RWPE2 (cell line): ENCODE data around the gene ABAT.

Experiments used
- ATAC-seq: fragments of 200-7000 bp; cut with Tn5 transposase; 3 replicates; pipeline ENCODE4 v1.9.1; 2021; ENCODE audit warnings: low read depth
- DNase-seq: peaks from one replicate; pipeline ENCODE4 v3.0.0-alpha.2; 2020; ENCODE audit warnings: low spot score
- H3K27ac ChIP-seq: fragments of 450-650 bp; 2 replicates; pipeline ENCODE4 v1.5.1; 2017; ENCODE audit warnings: mild to moderate bottlenecking; ENCODE audit not compliant: poor library complexity, severe bottlenecking
- H3K27me3 ChIP-seq: fragments of 250-450 bp; sonication (Bioruptor Pico); 2 replicates; pipeline ENCODE4 v1.5.1; 2021; ENCODE audit warnings: mild to moderate bottlenecking, moderate library complexity; ENCODE audit not compliant: insufficient read depth, poor library complexity, severe bottlenecking
- H3K36me3 ChIP-seq: fragments of 250-450 bp; sonication (Bioruptor Pico); 2 replicates; pipeline ENCODE4 v1.5.1; 2020; ENCODE audit warnings: low read depth, mild to moderate bottlenecking, moderate library complexity
- H3K4me1 ChIP-seq: fragments of 250-450 bp; sonication (Bioruptor Pico); 2 replicates; pipeline ENCODE4 v1.5.1; 2021; ENCODE audit warnings: mild to moderate bottlenecking, moderate library complexity; ENCODE audit not compliant: insufficient read depth, poor library complexity, severe bottlenecking
- H3K4me3 ChIP-seq: fragments of 250-450 bp; sonication (Bioruptor Pico); 2 replicates; pipeline ENCODE4 v1.5.1; 2021; ENCODE audit warnings: mild to moderate bottlenecking, moderate library complexity; ENCODE audit not compliant: severe bottlenecking
- H3K9me3 ChIP-seq: fragments of 250-450 bp; sonication (Bioruptor Pico); 2 replicates; pipeline ENCODE4 v1.5.1; 2021; ENCODE audit warnings: mild to moderate bottlenecking, moderate library complexity; ENCODE audit not compliant: severe bottlenecking
- CTCF ChIP-seq: fragments of 450-650 bp; IDR thresholded peaks from one replicate; pipeline ENCODE4 v1.5.1; 2017; ENCODE audit warnings: mild to moderate bottlenecking, moderate library complexity; ENCODE audit not compliant: poor library complexity, severe bottlenecking

Gene ABAT

GRCh38 chr16:8807189-8807588 is 132.8 kb downstream of the ABAT start:
- TF ChIP-seq CTCF: no peak
- no peaks in the 10 kb centered on the region for H3K27me3 ChIP-seq
- DNase-seq (no peak), ATAC-seq (no peak)
- H3K27ac ChIP-seq: no peak overlapping the region
- no peaks in the 10 kb centered on the region for H3K9me3 ChIP-seq
- no peak overlapping the region for H3K4me3 ChIP-seq
- peaks cover 100% of the 10 kb centered on the region for H3K36me3 ChIP-seq
- peaks cover 5% of the 10 kb centered on the region for H3K4me1 ChIP-seq

- H3K4me1 ChIP-seq: peaks cover 5% of the 10 kb centered on the region
- no peaks in the 10 kb centered on the region for H3K27me3 ChIP-seq
- no peak for TF ChIP-seq CTCF
- no peak for ATAC-seq
- no peaks in the 10 kb centered on the region for H3K9me3 ChIP-seq
- no peak for DNase-seq
- H3K27ac ChIP-seq: no peak overlapping the region
- peaks cover 100% of the 10 kb centered on the region for H3K36me3 ChIP-seq
- H3K4me3 ChIP-seq: no peak overlapping the region
Measured at GRCh38 chr16:8808009-8808408, 133.6 kb downstream of the ABAT start.

GRCh38 chr16:8808613-8809353 is 134.4 kb downstream of the ABAT start:
- ATAC-seq (no peak), DNase-seq (no peak)
- Histone ChIP-seq H3K4me3 (no peak overlapping the region), H3K4me1 (peaks cover 5% of the 10 kb centered on the region), H3K36me3 (peaks cover 100% of the 10 kb centered on the region), H3K27me3 (no peaks in the 10 kb centered on the region), H3K9me3 (no peaks in the 10 kb centered on the region), H3K27ac (no peak overlapping the region)
- TF ChIP-seq CTCF: no peak

- DNase-seq: no peak
- ATAC-seq: peak; percentile 27; the same call in 1 of the 3 replicates
- Histone ChIP-seq H3K9me3 (no peaks in the 10 kb centered on the region), H3K4me1 (peaks cover 5% of the 10 kb centered on the region), H3K36me3 (peaks cover 100% of the 10 kb centered on the region), H3K27ac (peak overlapping the region; percentile 16), H3K27me3 (no peaks in the 10 kb centered on the region), H3K4me3 (no peak overlapping the region)
- TF ChIP-seq CTCF: no peak
Measured at GRCh38 chr16:8812162-8812843, 137.9 kb downstream of the ABAT start.
